Renal pelvis (tissue), 4 donors: ENCODE measurements around the gene TACR2. TPM values are rescaled to one million over a fixed set of nuclear protein-coding genes. Genes with fewer than 3 reads are reported as not detected.

Source experiments
- DNase-seq: peaks from one replicate; pipeline ENCODE4 v3.0.0-alpha.2; 2013
- polyA plus RNA-seq, 3 donors: library from polyadenylated mRNA; unstranded; fragments of 120-200 nt; gene quantifications; one replicate each; pipeline ENCODE4 v1.2.1, GENCODE V29; 2013; ENCODE audit not compliant: insufficient read length in 3 of 3

TACR2 gene
- polyA plus RNA-seq, 3 donors: 0.16 to 0.34 (median 0.29) TPM

GRCh38 chr10:69374242-69374641 lies 42.5 kb downstream of the TACR2 start:
- no peak for DNase-seq

GRCh38 chr10:69372126-69372980 lies 44.4 kb downstream of the TACR2 start:
- DNase-seq: no peak

GRCh38 chr10:69367469-69367868 lies 49.2 kb downstream of the TACR2 start:
- DNase-seq: no peak

GRCh38 chr10:69366738-69367137 lies 50.0 kb downstream of the TACR2 start:
- DNase-seq: no peak

- no peak for DNase-seq
Observed at GRCh38 chr10:69364232-69364940, 52.3 kb downstream of the TACR2 start.

- DNase-seq: no peak
Observed at GRCh38 chr10:69363666-69364065, 53.1 kb downstream of the TACR2 start.

- no peak for DNase-seq
Observed at GRCh38 chr10:69362471-69362954, 54.2 kb downstream of the TACR2 start.

- DNase-seq: no peak
Observed at GRCh38 chr10:69361303-69361614, 55.5 kb downstream of the TACR2 start.

- no peak for DNase-seq
Observed at GRCh38 chr10:69360485-69361302, 56.0 kb downstream of the TACR2 start.

- no peak for DNase-seq
Observed at GRCh38 chr10:69359594-69359993, 57.1 kb downstream of the TACR2 start.

GRCh38 chr10:69359148-69359547 lies 57.6 kb downstream of the TACR2 start:
- no peak for DNase-seq

GRCh38 chr10:69358148-69358795 lies 58.4 kb downstream of the TACR2 start:
- no peak for DNase-seq

GRCh38 chr10:69356187-69356586 lies 60.5 kb downstream of the TACR2 start:
- DNase-seq: no peak

- DNase-seq: no peak
Observed at GRCh38 chr10:69353977-69354635, 62.6 kb downstream of the TACR2 start.

Other genes starting within 250 kb of the TACR2 start
- 10 to 100 TPM; 38.1 to 47.5 (median 39.8) TPM for gene SUPV3L1, start 236.7 kb downstream of the TACR2 start, polyA plus RNA-seq
- gene HKDC1, start 196.6 kb downstream of the TACR2 start, polyA plus RNA-seq: 10 to 100 TPM; 15.8 to 21.0 (median 19.3) TPM
- 10 to 100 TPM; 48.5 to 56.6 (median 51.2) TPM for gene HK1, start 138.4 kb downstream of the TACR2 start, polyA plus RNA-seq
- 10 to 100 TPM; 49.7 to 64.2 (median 59.6) TPM for gene TSPAN15, start 34.5 kb upstream of the TACR2 start, polyA plus RNA-seq
- gene NEUROG3, start 156.5 kb upstream of the TACR2 start, polyA plus RNA-seq: not detected
- gene FAM241B, start 213.3 kb upstream of the TACR2 start, polyA plus RNA-seq: 10 to 100 TPM; 11.0 to 11.5 (median 11.4) TPM